KOPT-K1 (cell line): ENCODE results near the gene MYOZ2.
"Not testable (repeated sequence)": the region's sequence is repeated elsewhere in the genome, so short reads cannot be mapped to it uniquely, and the experiment has no call there.

ENCODE experiments used
- H3K27ac ChIP-seq: fragments of 200-600 bp; sonication (generic); 2 replicates; pipeline ENCODE4 v1.5.1; 2016; ENCODE audit warnings: antibody characterized with exemption, mild to moderate bottlenecking, low read depth, low read length; ENCODE audit not compliant: poor library complexity, severe bottlenecking
- H3K36me3 ChIP-seq: fragments of 200-600 bp; sonication (generic); 2 replicates; pipeline ENCODE4 v1.5.1; 2017; ENCODE audit warnings: antibody characterized with exemption, mild to moderate bottlenecking, low read length, moderate library complexity; ENCODE audit not compliant: insufficient read depth
- H3K9me3 ChIP-seq: fragments of 200-600 bp; sonication (generic); 2 replicates; pipeline ENCODE4 v1.5.1; 2017; ENCODE audit warnings: antibody characterized with exemption, low read length, mild to moderate bottlenecking; ENCODE audit not compliant: insufficient read depth, poor library complexity, severe bottlenecking

Gene MYOZ2

DNA sequence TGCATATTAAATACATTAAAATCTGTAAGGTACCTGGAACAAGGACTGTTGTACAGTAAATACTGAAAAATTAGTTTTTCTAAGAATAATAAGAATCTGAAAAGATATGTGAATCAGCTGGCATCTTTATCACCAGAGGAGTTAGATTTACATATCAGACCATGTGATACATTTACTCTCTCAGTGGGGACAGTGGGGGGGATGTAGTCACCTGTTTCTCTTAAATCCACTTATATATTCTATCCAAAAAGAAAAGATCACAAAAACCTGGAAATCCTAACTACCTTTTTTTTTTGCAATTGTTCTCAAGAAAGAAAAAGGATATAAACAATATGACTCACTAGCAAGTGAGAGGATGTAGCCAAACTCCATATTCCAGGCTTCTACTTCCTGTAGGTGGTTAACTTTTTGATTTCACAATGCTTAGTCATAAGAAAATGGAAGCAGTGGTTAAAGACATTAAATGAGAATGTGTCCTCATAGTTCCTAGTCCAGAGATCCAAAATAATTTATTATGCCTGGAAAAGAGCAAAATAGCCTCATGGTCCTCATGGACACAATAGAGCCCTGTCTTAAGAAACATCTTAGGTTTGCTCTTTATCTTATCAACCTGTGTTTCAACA is 22.5 kb upstream of the MYOZ2 start:
- H3K36me3 ChIP-seq, result no peaks in the 10 kb centered on the region
- no peaks in the 10 kb centered on the region for H3K9me3 ChIP-seq
- no peak overlapping the region for H3K27ac ChIP-seq

GRCh38 chr4:119116021-119116420 is 19.6 kb upstream of the MYOZ2 start:
- H3K36me3 ChIP-seq, result no peaks in the 10 kb centered on the region
- H3K27ac ChIP-seq, result no peak overlapping the region
- H3K9me3 ChIP-seq, result no peaks in the 10 kb centered on the region

DNA sequence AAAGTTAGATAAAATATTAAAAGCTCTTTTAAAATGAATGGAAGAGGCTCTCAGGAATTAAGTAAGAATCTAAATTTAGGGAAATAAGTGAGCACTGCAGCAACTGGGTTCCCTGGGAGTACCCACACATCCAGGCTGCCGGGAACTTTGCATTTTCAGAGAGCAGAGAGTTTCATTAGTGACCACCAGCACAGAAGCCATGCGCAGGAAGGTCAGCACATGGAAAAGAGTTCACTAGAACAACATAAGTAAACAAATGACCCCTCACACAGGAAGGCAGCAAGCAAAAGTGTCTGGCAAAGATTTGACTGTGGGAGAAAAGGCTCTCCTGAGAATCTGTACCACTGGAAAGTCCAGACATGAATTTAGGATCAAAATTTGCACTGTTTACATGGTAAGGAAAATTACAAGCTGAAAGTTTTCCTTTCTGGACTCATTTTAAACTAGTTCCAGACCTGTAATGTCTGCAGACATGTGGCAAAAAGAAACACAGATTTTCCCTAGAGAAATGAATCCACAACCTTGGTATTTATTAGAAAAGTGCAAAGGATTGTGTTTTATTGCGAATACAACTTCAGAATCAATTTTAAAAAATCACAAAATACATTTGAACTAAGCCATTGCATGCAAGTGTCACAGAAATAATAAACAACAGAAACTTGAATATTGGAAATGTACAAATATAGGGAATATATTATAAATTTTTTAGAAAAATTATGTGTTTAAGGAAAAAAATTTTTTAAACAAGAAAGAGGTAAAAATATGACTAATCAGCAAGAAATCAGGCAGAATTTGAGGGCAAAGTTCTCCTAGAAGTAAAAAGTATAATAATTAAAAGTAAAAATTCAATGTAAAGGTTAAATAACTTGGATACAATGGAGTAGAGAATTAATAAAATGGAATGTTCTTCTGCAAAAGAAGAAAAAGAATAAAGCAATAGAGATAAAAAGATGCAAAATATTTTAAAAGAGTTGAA is 18.4 kb upstream of the MYOZ2 start:
- H3K9me3 ChIP-seq, result no peaks in the 10 kb centered on the region
- H3K36me3 ChIP-seq, result no peaks in the 10 kb centered on the region
- no peak overlapping the region for H3K27ac ChIP-seq

GRCh38 chr4:119118397-119118796 is 17.2 kb upstream of the MYOZ2 start:
- Histone ChIP-seq H3K9me3 (no peaks in the 10 kb centered on the region), H3K27ac (no peak overlapping the region)

GRCh38 chr4:119124352-119124751 is 11.3 kb upstream of the MYOZ2 start:
- Histone ChIP-seq H3K27ac (no peak overlapping the region), H3K36me3 (no peaks in the 10 kb centered on the region), H3K9me3 (no peaks in the 10 kb centered on the region)

More at GRCh38 chr4:119118397-119118796, 17.2 kb upstream of the MYOZ2 start:
- no peaks in the 10 kb centered on the region for H3K36me3 ChIP-seq

- Histone ChIP-seq H3K9me3 (no peaks in the 10 kb centered on the region), H3K36me3 (no peaks in the 10 kb centered on the region), H3K27ac (no peak overlapping the region)
Observed at GRCh38 chr4:119125931-119126330, 9.7 kb upstream of the MYOZ2 start.

DNA sequence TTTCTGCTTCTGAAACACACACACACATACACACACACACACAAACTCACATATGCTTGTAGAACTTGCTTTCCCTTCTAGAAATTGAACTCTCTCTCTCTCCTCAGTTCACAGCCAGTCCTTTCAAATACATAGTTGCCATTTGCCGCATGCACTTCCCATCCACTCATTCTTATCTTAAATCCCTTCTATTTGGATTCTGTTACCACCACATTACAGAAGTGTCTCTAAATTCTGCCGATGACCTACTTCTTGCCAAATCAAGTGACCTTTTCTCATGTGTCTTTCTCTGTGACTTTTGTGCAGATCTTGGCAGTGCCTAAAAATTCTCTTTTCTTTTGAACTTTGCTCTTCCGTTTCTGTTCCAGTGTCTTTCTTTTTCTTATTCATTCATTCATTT is 7.5 kb upstream of the MYOZ2 start:
- Histone ChIP-seq H3K36me3 (no peaks in the 10 kb centered on the region), H3K27ac (no peak overlapping the region), H3K9me3 (no peaks in the 10 kb centered on the region)

DNA sequence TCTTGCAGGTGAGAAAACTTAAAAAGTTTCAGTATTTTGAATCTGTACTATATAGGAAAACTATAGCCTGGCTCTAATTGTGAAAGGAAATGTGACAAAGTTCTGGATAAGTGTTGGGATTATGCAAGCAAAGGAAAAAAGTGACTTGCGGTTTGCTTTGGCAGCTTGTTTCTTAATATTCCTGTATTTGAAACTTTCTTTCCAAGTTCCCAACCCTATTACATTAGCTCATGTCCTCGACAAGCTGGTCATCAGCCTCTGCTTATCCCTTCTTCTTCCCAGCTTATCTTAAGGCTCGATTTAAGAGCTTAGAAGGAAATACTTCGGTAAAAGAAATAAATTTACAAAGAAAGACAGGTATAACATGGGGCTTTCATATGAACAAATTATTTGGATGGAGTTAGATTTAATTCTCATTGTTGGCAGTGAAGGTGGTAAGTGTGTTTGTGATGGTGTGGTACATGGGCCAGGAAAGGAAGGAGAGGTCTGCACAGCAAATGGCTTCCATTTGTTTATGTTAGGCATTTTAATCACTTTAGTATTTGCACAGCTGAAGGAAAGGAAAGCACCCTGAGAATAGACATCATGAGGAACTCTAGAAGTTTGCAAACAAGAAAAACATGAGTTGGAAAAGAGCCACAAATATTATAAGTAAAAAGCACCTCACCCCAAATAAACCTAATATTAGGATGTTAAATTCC is 5.1 kb upstream of the MYOZ2 start:
- Histone ChIP-seq H3K27ac (no peak overlapping the region), H3K36me3 (no peaks in the 10 kb centered on the region), H3K9me3 (no peaks in the 10 kb centered on the region)

DNA sequence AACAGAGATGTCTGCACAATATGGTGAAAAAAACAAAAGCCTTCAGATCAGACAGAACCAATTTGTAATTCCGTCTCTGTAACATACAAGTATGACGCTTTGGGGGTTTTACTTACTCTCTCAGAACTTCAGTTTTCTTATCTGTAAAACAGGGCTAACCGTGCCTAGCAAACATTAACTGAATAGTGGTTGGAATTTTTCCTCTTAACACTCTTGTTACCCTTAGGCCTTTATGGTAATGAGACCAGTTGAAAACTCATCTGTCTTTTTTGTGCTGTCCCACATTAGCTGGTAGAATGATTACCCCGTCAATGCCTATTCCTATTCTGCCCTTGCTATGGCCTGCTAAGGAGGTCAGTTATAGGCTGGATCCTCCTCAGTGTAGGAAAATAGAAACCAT is 4.5 kb upstream of the MYOZ2 start:
- no peak overlapping the region for H3K27ac ChIP-seq
- no peaks in the 10 kb centered on the region for H3K36me3 ChIP-seq
- H3K9me3 ChIP-seq, result no peaks in the 10 kb centered on the region

GRCh38 chr4:119132306-119132705 is 3.3 kb upstream of the MYOZ2 start:
- H3K9me3 ChIP-seq, result no peaks in the 10 kb centered on the region
- no peaks in the 10 kb centered on the region for H3K36me3 ChIP-seq
- no peak overlapping the region for H3K27ac ChIP-seq

- H3K9me3 ChIP-seq, result no peaks in the 10 kb centered on the region
- no peak overlapping the region for H3K27ac ChIP-seq
- no peaks in the 10 kb centered on the region for H3K36me3 ChIP-seq
Observed at GRCh38 chr4:119136546-119136945, 914 bp downstream of the MYOZ2 start.

DNA sequence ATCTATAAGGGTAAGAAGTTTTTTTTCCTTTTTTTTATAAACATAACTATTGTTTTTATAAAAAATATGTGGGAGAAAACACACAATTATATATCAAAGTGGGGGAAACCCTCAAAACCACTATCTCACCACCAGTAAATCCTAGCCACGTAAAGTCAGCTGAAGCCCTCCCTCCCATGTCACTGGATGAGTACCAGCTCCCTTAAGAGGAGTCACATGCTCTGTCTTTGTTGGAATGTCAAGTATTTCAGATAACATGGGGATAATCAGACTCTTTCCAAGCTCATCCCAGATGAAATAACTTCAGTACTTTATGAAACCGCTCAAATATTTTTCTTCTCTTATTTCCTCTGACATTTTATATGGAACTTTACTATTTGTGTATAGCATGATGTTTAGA is 2.4 kb downstream of the MYOZ2 start:
- no peaks in the 10 kb centered on the region for H3K9me3 ChIP-seq
- H3K36me3 ChIP-seq, result no peaks in the 10 kb centered on the region
- no peak overlapping the region for H3K27ac ChIP-seq

- H3K36me3 ChIP-seq, result no peaks in the 10 kb centered on the region
- H3K27ac ChIP-seq, result no peak overlapping the region
- no peaks in the 10 kb centered on the region for H3K9me3 ChIP-seq
Observed at GRCh38 chr4:119139311-119139710, 3.7 kb downstream of the MYOZ2 start.

GRCh38 chr4:119139822-119140252 is 4.2 kb downstream of the MYOZ2 start:
- no peaks in the 10 kb centered on the region for H3K36me3 ChIP-seq
- no peak overlapping the region for H3K27ac ChIP-seq
- H3K9me3 ChIP-seq, result no peaks in the 10 kb centered on the region

- not testable (repeated sequence) for H3K9me3 ChIP-seq, H3K36me3 ChIP-seq, H3K27ac ChIP-seq
Observed at GRCh38 chr4:119141283-119141682, 5.7 kb downstream of the MYOZ2 start.
